Endothelial cell of umbilical vein (primary cell): ENCODE results near the gene SPATA19.

Experiments used
- CTCF ChIP-seq, 2 donors: IDR thresholded peaks; 1 replicate in 1 of 2; 2 replicates in 1 of 2; pipeline ENCODE4 v1.5.1; 2011; ENCODE audit warnings: low read length in 2 of 2, mild to moderate bottlenecking in 2 of 2, moderate library complexity in 2 of 2, control low read depth in 1 of 2, inconsistent platforms in 1 of 2, low read depth in 1 of 2; ENCODE audit not compliant: insufficient read depth in 1 of 2; ENCODE audit errors: extremely low read depth in 1 of 2
- EZH2 ChIP-seq: IDR thresholded peaks from 2 replicates; pipeline ENCODE4 v1.6.1; 2012; ENCODE audit warnings: borderline replicate concordance, low read depth, mild to moderate bottlenecking, moderate library complexity, low read length, inconsistent platforms; ENCODE audit not compliant: severe bottlenecking
- GATA2 ChIP-seq: IDR thresholded peaks from 2 replicates; pipeline ENCODE4 v1.7.0; 2011; ENCODE audit warnings: low read depth, mild to moderate bottlenecking, moderate library complexity, mixed read lengths, low read length; ENCODE audit not compliant: insufficient read length, insufficient read depth
- JUN ChIP-seq: IDR thresholded peaks from 2 replicates; pipeline ENCODE4 v1.6.1; 2011; ENCODE audit warnings: borderline replicate concordance, low read depth; ENCODE audit not compliant: insufficient read length, insufficient read depth
- MAX ChIP-seq: IDR thresholded peaks from 2 replicates; pipeline ENCODE4 v1.6.1; 2011; ENCODE audit not compliant: insufficient read depth, insufficient read length
- MYC ChIP-seq: IDR thresholded peaks from one replicate; pipeline ENCODE4 v1.6.1; 2011; ENCODE audit warnings: mild to moderate bottlenecking, low read depth, low read length
- POLR2A ChIP-seq: IDR thresholded peaks from 2 replicates; pipeline ENCODE4 v1.6.1; 2012; ENCODE audit warnings: low read depth, mild to moderate bottlenecking, control low read depth, low read length
- POLR2AphosphoS5 ChIP-seq: IDR thresholded peaks from 2 replicates; pipeline ENCODE4 v1.6.1; 2012; ENCODE audit warnings: low read depth, mild to moderate bottlenecking, control low read depth, low read length, moderate library complexity; ENCODE audit not compliant: insufficient read depth

GRCh38 chr11:133790995-133791394 lies 54.3 kb downstream of the SPATA19 start:
- TF ChIP-seq POLR2A = no peak
- no peak for TF ChIP-seq CTCF (IDR thresholded peaks at IDR 0.05; ENCODE audit: extremely low read depth in 1 of 2, insufficient read depth in 1 of 2, low read depth in 1 of 2, low read length in 2 of 2)
- TF ChIP-seq POLR2AphosphoS5 = no peak
- TF ChIP-seq EZH2 = no peak
- TF ChIP-seq MAX = no peak
- no peak for TF ChIP-seq GATA2
- no peak for TF ChIP-seq MYC
- TF ChIP-seq JUN = no peak
